Peyer's patch (tissue), 4 donors: Measurements from ENCODE around the gene SCUBE1. TPM values are rescaled to one million over a fixed set of nuclear protein-coding genes. Genes with fewer than 3 reads are reported as not detected.
A peak's percentile ranks its signal among the peaks of the same experiment; 100 is the strongest.

ENCODE experiments used
- DNase-seq, 3 donors: peaks; one replicate each; pipeline ENCODE4 v3.0.0-alpha.2; 2017 to 2019
- H3K27ac ChIP-seq, 4 donors: fragments of 200-600 bp; sonication (generic); one replicate each; pipeline ENCODE4 v1.5.1; 2016 to 2019
- H3K27me3 ChIP-seq, 2 donors: fragments of 200-600 bp; sonication (generic); one replicate each; pipeline ENCODE4 v1.5.1; 2019
- H3K36me3 ChIP-seq, 3 donors: fragments of 200-600 bp; sonication (generic); one replicate each; pipeline ENCODE4 v1.5.1; 2016 to 2019
- H3K4me1 ChIP-seq, 4 donors: fragments of 200-600 bp; sonication (generic); one replicate each; pipeline ENCODE4 v1.5.1; 2016 to 2019
- H3K4me3 ChIP-seq, 4 donors: fragments of 200-600 bp; sonication (generic); 1 replicate in 3 of 4; 2 replicates in 1 of 4; pipeline ENCODE4 v1.5.1; 2016 to 2019; ENCODE audit warnings: mild to moderate bottlenecking in 1 of 4
- H3K9me3 ChIP-seq, 4 donors: fragments of 200-600 bp; sonication (generic); one replicate each; pipeline ENCODE4 v1.5.1; 2016 to 2019; ENCODE audit warnings: mild to moderate bottlenecking in 1 of 4
- POLR2A ChIP-seq, 2 donors: fragments of 450-650 bp; IDR thresholded peaks; one replicate each; pipeline ENCODE4 v1.5.1; 2017; ENCODE audit warnings: antibody characterized with exemption in 2 of 2, mild to moderate bottlenecking in 2 of 2, moderate library complexity in 2 of 2
- total RNA-seq, 4 donors: library from RNA; depleted of rRNA; stranded (reverse); fragments of >200 nt; gene quantifications; one replicate each; pipeline ENCODE4 v1.1.0, GENCODE V29; 2016
- TF ChIP-seq, protein P1 (sequence below), 6 experiments: fragments of 450-650 bp in 4 of 6; fragments of 200-600 bp in 2 of 6; sonication (generic) in 1 of 6; IDR thresholded peaks; one replicate each; pipeline ENCODE4 v1.5.1; 2017 to 2019; ENCODE audit warnings: antibody characterized with exemption in 6 of 6, mild to moderate bottlenecking in 3 of 6, moderate library complexity in 1 of 6

The SCUBE1 gene
- total RNA-seq, 4 donors from 2014 or later: 1.6 to 47.9 (median 7.9) TPM

DNA sequence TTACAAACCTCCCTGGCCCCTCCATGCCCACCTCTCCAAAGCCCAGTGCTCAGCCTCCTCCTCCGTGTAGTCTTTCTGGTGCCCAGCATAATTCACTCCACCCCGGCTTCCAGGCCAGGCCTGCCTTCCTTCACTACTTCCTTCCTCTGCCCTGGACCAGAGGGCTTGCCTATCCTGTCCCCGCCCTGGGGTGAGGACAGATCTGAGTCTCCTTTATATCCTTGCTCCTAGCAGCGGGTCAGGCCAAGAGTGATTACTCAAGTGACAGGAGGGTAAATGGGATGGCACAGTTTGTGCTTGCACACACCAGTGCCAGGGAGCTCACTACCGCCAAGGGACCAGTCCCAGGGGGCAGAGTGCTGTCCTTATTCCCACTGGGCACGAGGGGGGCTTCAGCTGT, 48.0 kb downstream of the SCUBE1 start:
- DNase-seq: no peak
- H3K27me3 ChIP-seq: no peaks in the 10 kb centered on the region
- no peak overlapping the region for H3K4me3 ChIP-seq
- no peaks in the 10 kb centered on the region for H3K36me3 ChIP-seq
- peaks cover 0 to 45% (median 0%) of the 10 kb centered on the region in 4 donors for H3K4me1 ChIP-seq
- H3K9me3 ChIP-seq: no peaks in the 10 kb centered on the region
- peak overlapping the region in 1 of 4 donors; percentile 75 for H3K27ac ChIP-seq
- no peak for TF ChIP-seq POLR2A (IDR thresholded peaks at IDR 0.05)
- TF ChIP-seq, protein P1, sequence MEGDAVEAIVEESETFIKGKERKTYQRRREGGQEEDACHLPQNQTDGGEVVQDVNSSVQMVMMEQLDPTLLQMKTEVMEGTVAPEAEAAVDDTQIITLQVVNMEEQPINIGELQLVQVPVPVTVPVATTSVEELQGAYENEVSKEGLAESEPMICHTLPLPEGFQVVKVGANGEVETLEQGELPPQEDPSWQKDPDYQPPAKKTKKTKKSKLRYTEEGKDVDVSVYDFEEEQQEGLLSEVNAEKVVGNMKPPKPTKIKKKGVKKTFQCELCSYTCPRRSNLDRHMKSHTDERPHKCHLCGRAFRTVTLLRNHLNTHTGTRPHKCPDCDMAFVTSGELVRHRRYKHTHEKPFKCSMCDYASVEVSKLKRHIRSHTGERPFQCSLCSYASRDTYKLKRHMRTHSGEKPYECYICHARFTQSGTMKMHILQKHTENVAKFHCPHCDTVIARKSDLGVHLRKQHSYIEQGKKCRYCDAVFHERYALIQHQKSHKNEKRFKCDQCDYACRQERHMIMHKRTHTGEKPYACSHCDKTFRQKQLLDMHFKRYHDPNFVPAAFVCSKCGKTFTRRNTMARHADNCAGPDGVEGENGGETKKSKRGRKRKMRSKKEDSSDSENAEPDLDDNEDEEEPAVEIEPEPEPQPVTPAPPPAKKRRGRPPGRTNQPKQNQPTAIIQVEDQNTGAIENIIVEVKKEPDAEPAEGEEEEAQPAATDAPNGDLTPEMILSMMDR (IDR thresholded peaks at IDR 0.05): no peak

DNA sequence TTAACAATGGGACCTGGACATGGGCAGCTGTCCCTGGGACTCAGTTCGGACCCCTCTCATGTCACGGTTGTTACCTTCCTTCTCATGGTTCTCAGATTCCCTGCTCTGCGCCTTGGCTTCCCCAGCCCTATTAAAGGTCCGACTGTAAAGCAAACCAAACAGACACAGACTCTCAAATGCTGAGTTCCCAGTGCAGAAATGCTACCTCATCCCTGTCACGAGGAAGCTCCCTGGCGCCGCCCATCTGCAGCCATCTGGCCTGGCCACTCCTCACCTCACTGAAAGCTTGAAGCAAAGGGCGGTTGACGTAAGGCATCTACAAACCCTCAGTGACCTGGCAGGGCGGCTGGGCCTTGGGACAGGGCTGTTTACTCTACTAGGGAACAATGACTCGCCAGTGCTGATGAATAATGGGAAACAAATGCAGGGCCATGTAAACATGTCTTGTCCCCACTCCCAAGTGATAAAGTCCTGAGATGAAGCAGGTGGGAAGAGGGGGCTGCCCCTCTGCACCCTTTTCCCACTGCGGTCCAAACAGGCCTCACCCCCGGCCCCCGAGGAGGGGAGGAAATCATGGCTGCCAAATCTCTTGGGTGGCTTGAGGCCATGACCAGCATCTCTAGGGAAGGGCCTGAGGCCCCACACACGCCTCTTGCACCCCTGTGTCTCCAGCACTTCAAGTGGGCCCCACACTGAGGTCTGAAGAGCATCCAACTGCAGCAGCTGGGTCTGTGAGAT, 49.3 kb downstream of the SCUBE1 start:
- H3K4me1 ChIP-seq: peaks cover 0 to 58% (median 0%) of the 10 kb centered on the region in 4 donors

GRCh38 chr22:43293259-43293654, 49.9 kb downstream of the SCUBE1 start:
- no peak for TF ChIP-seq POLR2A (IDR thresholded peaks at IDR 0.05)
- TF ChIP-seq, protein P1 (IDR thresholded peaks at IDR 0.05): no peak
- Histone ChIP-seq H3K27me3 (no peaks in the 10 kb centered on the region), H3K4me3 (no peak overlapping the region), H3K4me1 (peaks cover 0 to 57% (median 0%) of the 10 kb centered on the region in 4 donors), H3K27ac (peak overlapping the region in 2 of 4 donors; percentile 77 to 78), H3K9me3 (no peaks in the 10 kb centered on the region), H3K36me3 (no peaks in the 10 kb centered on the region)
- DNase-seq: peak in 1 of 3 donors; percentile 66

More for the DNA sequence above, 49.3 kb downstream of the SCUBE1 start:
- DNase-seq: peak in 2 of 3 donors; percentile 82 to 87
- Histone ChIP-seq H3K9me3 (no peaks in the 10 kb centered on the region), H3K36me3 (no peaks in the 10 kb centered on the region), H3K4me3 (no peak overlapping the region), H3K27me3 (no peaks in the 10 kb centered on the region), H3K27ac (peak overlapping the region in 2 of 4 donors; percentile 77 to 78)
- no peak for TF ChIP-seq POLR2A (IDR thresholded peaks at IDR 0.05)
- TF ChIP-seq, protein P1 (IDR thresholded peaks at IDR 0.05): no peak

DNA sequence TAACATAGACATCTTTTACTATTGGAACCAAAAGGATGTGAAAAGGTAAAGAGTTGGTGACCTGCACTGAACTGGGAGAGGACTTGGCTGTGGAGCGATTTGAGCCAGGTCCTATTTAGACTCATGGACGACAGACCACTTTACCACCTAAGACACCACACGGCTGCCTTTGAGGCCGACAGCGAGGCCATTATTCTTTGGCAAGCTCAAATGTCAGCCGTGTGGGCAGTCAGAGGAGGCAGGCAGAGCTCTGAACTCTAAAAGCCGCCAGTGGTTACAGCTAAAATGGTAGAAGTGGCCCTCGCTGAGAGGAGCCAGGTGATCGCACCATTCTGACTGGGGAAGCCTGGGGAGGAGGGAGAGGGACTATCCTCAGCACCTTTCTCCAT, 50.5 kb downstream of the SCUBE1 start:
- Histone ChIP-seq H3K36me3 (no peaks in the 10 kb centered on the region), H3K27ac (peak overlapping the region; percentile 25 to 78 (median 54)), H3K9me3 (no peaks in the 10 kb centered on the region), H3K27me3 (no peaks in the 10 kb centered on the region), H3K4me1 (peaks cover 0 to 51% (median 0%) of the 10 kb centered on the region in 4 donors), H3K4me3 (no peak overlapping the region)
- TF ChIP-seq POLR2A (IDR thresholded peaks at IDR 0.05): no peak
- TF ChIP-seq, protein P1 (IDR thresholded peaks at IDR 0.05): no peak
- no peak for DNase-seq

GRCh38 chr22:43291381-43291780, 51.8 kb downstream of the SCUBE1 start:
- Histone ChIP-seq H3K36me3 (no peaks in the 10 kb centered on the region), H3K27ac (no peak overlapping the region), H3K27me3 (no peaks in the 10 kb centered on the region), H3K4me3 (no peak overlapping the region), H3K9me3 (no peaks in the 10 kb centered on the region), H3K4me1 (peaks cover 0 to 41% (median 0%) of the 10 kb centered on the region in 4 donors)
- TF ChIP-seq, protein P1 (IDR thresholded peaks at IDR 0.05): no peak
- DNase-seq: no peak
